B cell (primary cell): ENCODE measurements around the gene PCSK6. TPM values are rescaled to one million over a fixed set of nuclear protein-coding genes. Genes with fewer than 3 reads are reported as not detected.

Experiments used
- ATAC-seq: fragments of 200-7000 bp; cut with Tn5 transposase; one replicate; pipeline ENCODE4 v1.10.0; 2021; ENCODE audit warnings: low read depth, mild to moderate bottlenecking, moderate number of reproducible peaks, moderate library complexity
- CTCF ChIA-PET: fragments of 350-600 bp; sonication (Branson Sonifier 250); formaldehyde crosslinking; loops from one replicate; lab custom pipeline; 2021; ENCODE audit warnings: antibody characterized with exemption, inconsistent platforms; lab: Charles Lee
- POLR2A ChIA-PET: fragments of 350-600 bp; sonication (Branson Sonifier 250); formaldehyde crosslinking; loops from one replicate; lab custom pipeline; 2021; ENCODE audit warnings: antibody characterized with exemption; lab: Charles Lee
- DNase-seq: peaks from one replicate; pipeline ENCODE4 v3.0.0; 2013
- H2AFZ ChIP-seq: 2 replicates; pipeline ENCODE4 v1.6.1; 2012; ENCODE audit warnings: mild to moderate bottlenecking, low read depth, low read length; ENCODE audit not compliant: insufficient read depth, poor library complexity, severe bottlenecking
- H3K27ac ChIP-seq, 2 donors: 1 replicate in 1 of 2; 2 replicates in 1 of 2; pipeline ENCODE4 v1.5.1; 2012 to 2013; ENCODE audit warnings: low read length in 2 of 2, mild to moderate bottlenecking in 2 of 2, moderate library complexity in 1 of 2
- H3K27me3 ChIP-seq, 4 experiments: fragments of 200-600 bp in 1 of 4; sonication (generic) in 1 of 4; replicated peaks in 1 of 4; 1 replicate in 2 of 4; 2 replicates in 2 of 4; pipeline versions ENCODE4 v1.6.1 to v1.7.0; 2013 to 2016; ENCODE audit warnings: low read length in 3 of 4, mild to moderate bottlenecking in 2 of 4, mixed read lengths in 1 of 4, moderate library complexity in 1 of 4; ENCODE audit not compliant: insufficient read depth in 4 of 4, control insufficient read depth in 3 of 4; ENCODE audit errors: control extremely low read depth in 1 of 4
- H3K36me3 ChIP-seq, 2 experiments: replicated peaks in 1 of 2; 1 replicate in 1 of 2; 2 replicates in 1 of 2; pipeline versions ENCODE4 v1.6.1 to v1.7.1; 2013; ENCODE audit warnings: low read length in 1 of 2; ENCODE audit not compliant: insufficient read depth in 2 of 2, control insufficient read depth in 1 of 2; ENCODE audit errors: control extremely low read depth in 1 of 2, extremely low read depth in 1 of 2
- H3K4me1 ChIP-seq, 2 donors: fragments of 200-600 bp in 1 of 2; sonication (generic) in 1 of 2; 1 replicate in 1 of 2; 2 replicates in 1 of 2; pipeline versions ENCODE4 v1.5.1 to v1.6.1; 2013 to 2017; ENCODE audit warnings: low read length in 2 of 2; ENCODE audit not compliant: control insufficient read depth in 2 of 2, insufficient read depth in 2 of 2
- H3K4me2 ChIP-seq: replicated peaks from 2 replicates; pipeline ENCODE3; 2012; ENCODE audit warnings: mild to moderate bottlenecking, low read depth, low read length; ENCODE audit not compliant: poor library complexity, severe bottlenecking
- H3K4me3 ChIP-seq, 5 experiments: fragments of 200-600 bp in 1 of 5; sonication (generic) in 1 of 5; 1 replicate in 3 of 5; 2 replicates in 2 of 5; pipeline versions ENCODE4 v1.5.1 to v1.7.0; 2011 to 2016; ENCODE audit warnings: low read length in 4 of 5, mild to moderate bottlenecking in 4 of 5, low read depth in 2 of 5, control low read depth in 1 of 5, moderate library complexity in 1 of 5; ENCODE audit not compliant: insufficient read depth in 1 of 5; ENCODE audit errors: control extremely low read depth in 1 of 5, extremely low read depth in 1 of 5
- H3K79me2 ChIP-seq: fragments of 200-600 bp; sonication (generic); one replicate; pipeline ENCODE4 v1.6.0; 2016; ENCODE audit warnings: low read length; ENCODE audit not compliant: control insufficient read depth, insufficient read depth
- H3K9ac ChIP-seq: fragments of 200-600 bp; sonication (generic); 2 replicates; pipeline ENCODE4 v1.6.1; 2017; ENCODE audit warnings: mild to moderate bottlenecking, low read length, moderate library complexity
- H3K9me3 ChIP-seq, 3 donors: one replicate each; pipeline versions ENCODE4 v1.6.1 to v1.7.1; 2013; ENCODE audit warnings: low read length in 2 of 3; ENCODE audit not compliant: control insufficient read depth in 2 of 3, insufficient read depth in 1 of 3; ENCODE audit errors: control extremely low read depth in 1 of 3
- H4K20me1 ChIP-seq: 2 replicates; pipeline ENCODE4 v1.6.0; 2012; ENCODE audit warnings: mild to moderate bottlenecking, low read length; ENCODE audit not compliant: insufficient read depth, control insufficient read depth, poor library complexity, severe bottlenecking
- H3K27ac Mint-ChIP-seq: one replicate; pipeline ENCODE4 v1.8.0; 2021; ENCODE audit warnings: mixed read lengths
- H3K27me3 Mint-ChIP-seq: one replicate; pipeline ENCODE4 v1.8.0; 2021; ENCODE audit warnings: mixed read lengths
- H3K4me1 Mint-ChIP-seq: one replicate; pipeline ENCODE4 v1.8.0; 2021; ENCODE audit warnings: mixed read lengths
- H3K4me3 Mint-ChIP-seq: one replicate; pipeline ENCODE4 v1.8.0; 2021; ENCODE audit warnings: mixed read lengths
- H3K9me3 Mint-ChIP-seq: one replicate; pipeline ENCODE4 v1.8.0; 2022; ENCODE audit warnings: mixed read lengths; ENCODE audit not compliant: insufficient read depth
- EZH2 ChIP-seq: IDR thresholded peaks from 2 replicates; pipeline ENCODE4 v1.6.1; 2012; ENCODE audit warnings: borderline replicate concordance, low read depth, mild to moderate bottlenecking, moderate library complexity, low read length; ENCODE audit not compliant: insufficient read depth, poor library complexity, severe bottlenecking
- whole genome bisulfite sequencing: methylation state at CpG from one replicate; pipeline ENCODE4 v1.1.5; 2013; ENCODE audit warnings: missing lambda C conversion rate; ENCODE audit not compliant: insufficient coverage; 5-methylcytosine and 5-hydroxymethylcytosine counted together
- intact Hi-C: fragments of 100-400 bp; cut with micrococcal nuclease; formaldehyde crosslinking; loops from one replicate; pipeline ENCODE4 v1.10.0; 2022
- polyA plus RNA-seq: library from polyadenylated mRNA; depleted of rRNA; stranded (reverse); fragments of >200 nt; gene quantifications from 2 replicates; pipeline ENCODE4 v1.2.3, GENCODE V29; 2012
- total RNA-seq, 2 donors: library from RNA; stranded (reverse); fragments of 120-200 nt in 1 of 2; gene quantifications; 1 replicate in 1 of 2; 2 replicates in 1 of 2; pipeline versions ENCODE4 v1.2.3 to v1.2.4, GENCODE V29; 2013 to 2022
- TF ChIP-seq, protein P1 (sequence below): fragments of 200-600 bp; IDR thresholded peaks from one replicate; pipeline ENCODE4 v1.8.0; 2022; ENCODE audit warnings: antibody characterized with exemption, mild to moderate bottlenecking

Gene PCSK6
- total and polyA plus RNA-seq, 2 donors (not counting 1 experiment from before 2014, with no cell fraction given) = 0.66 to 1.6 TPM

DNA sequence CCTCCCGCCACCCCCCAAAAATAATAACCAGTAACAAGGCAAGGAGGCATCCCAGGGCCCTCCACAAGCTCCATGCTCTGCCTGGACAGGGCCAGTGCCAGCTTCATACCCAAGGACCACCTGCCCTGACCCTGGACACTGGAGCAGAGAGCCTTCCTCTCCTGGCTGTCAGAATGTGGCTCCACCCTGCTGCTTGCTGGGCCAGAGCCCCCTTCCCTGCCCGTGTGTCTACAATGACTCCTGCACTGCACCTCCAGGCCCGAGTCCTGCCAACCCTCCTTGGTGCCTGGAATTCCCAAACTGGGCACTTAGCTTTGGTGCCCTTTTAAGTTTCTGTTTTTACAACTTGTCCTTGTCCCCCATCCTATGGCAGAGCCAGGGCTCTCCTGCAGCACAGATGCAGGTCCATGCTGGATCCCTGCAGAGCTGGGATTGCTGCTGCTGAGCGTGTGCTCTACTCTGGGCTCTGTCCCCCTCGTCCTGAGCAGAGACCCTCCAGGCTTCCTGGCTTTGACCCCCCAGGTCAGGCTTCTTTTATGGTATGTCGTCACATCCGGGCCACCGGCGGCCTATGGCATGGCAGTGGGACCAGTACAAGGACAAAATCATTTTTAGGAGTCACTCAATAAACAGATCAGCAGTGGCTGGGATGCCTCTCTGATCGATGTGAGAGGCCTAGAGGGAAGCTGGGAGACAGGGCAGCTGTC, 183.0 kb downstream of the PCSK6 start:
- Mint-ChIP-seq H3K27me3 (no peaks in the 10 kb centered on the region), H3K9me3 (no peaks in the 10 kb centered on the region), H3K27ac (no peak overlapping the region), H3K4me1 (no peaks in the 10 kb centered on the region), H3K4me3 (no peak overlapping the region)
- H3K4me1 ChIP-seq = no peaks in the 10 kb centered on the region
- no peaks in the 10 kb centered on the region for H3K36me3 ChIP-seq
- ATAC-seq = no peak
- no peak for DNase-seq
- TF ChIP-seq EZH2 = no peak
- TF ChIP-seq, protein P1, sequence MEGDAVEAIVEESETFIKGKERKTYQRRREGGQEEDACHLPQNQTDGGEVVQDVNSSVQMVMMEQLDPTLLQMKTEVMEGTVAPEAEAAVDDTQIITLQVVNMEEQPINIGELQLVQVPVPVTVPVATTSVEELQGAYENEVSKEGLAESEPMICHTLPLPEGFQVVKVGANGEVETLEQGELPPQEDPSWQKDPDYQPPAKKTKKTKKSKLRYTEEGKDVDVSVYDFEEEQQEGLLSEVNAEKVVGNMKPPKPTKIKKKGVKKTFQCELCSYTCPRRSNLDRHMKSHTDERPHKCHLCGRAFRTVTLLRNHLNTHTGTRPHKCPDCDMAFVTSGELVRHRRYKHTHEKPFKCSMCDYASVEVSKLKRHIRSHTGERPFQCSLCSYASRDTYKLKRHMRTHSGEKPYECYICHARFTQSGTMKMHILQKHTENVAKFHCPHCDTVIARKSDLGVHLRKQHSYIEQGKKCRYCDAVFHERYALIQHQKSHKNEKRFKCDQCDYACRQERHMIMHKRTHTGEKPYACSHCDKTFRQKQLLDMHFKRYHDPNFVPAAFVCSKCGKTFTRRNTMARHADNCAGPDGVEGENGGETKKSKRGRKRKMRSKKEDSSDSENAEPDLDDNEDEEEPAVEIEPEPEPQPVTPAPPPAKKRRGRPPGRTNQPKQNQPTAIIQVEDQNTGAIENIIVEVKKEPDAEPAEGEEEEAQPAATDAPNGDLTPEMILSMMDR = no peak
- no peak overlapping the region for H3K4me3 ChIP-seq
- H3K9me3 ChIP-seq = no peaks in the 10 kb centered on the region
- intact Hi-C loops = no loop called here
- H4K20me1 ChIP-seq = no peaks in the 10 kb centered on the region
- H3K27me3 ChIP-seq = no peaks in the 10 kb centered on the region
- no peaks in the 10 kb centered on the region for H3K79me2 ChIP-seq
- no peak overlapping the region for H3K4me2 ChIP-seq
- CTCF ChIA-PET = interaction anchor here (0.7 to 2.2 kb wide), 3 partner anchors 17 to 406 kb away, joined by 3 to 5 read pairs (median 4); no protein-coding TSS in a partner anchor
- POLR2A ChIA-PET = no interaction called here
- H2AFZ ChIP-seq = no peak overlapping the region
- H3K27ac ChIP-seq = no peak overlapping the region
- H3K9ac ChIP-seq = no peak overlapping the region
- 90% methylated on average over 10 of the region's 10 CpGs for WGBS

DNA sequence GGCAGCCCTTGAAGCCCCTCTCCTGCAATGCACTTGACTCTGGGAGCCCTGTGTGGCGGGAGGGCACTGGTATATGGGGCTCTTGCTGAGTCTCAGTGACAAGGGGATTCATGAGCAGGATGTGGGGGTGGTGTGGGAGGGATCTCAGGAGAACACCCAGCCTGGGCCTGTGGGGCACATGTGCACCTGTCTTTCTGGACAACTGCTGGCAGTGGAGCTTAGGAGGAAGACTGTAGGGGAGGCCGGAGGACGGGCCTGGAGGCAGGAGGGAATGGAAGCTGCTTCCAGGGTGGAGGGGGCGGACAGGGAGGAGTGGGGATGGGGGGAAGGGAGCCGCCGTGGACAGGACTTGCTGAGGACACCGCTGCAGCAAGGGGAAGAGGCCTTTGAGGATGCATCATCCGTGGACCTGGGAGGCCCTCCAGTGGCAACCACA, 183.7 kb downstream of the PCSK6 start:
- H3K4me3 ChIP-seq = no peak overlapping the region
- intact Hi-C loops = no loop called here
- H3K4me3 Mint-ChIP-seq = no peak overlapping the region
- H3K27ac Mint-ChIP-seq = no peak overlapping the region
- no peak overlapping the region for H3K9ac ChIP-seq
- H3K79me2 ChIP-seq = no peaks in the 10 kb centered on the region
- H3K4me1 ChIP-seq = no peaks in the 10 kb centered on the region
- no peaks in the 10 kb centered on the region for H3K27me3 ChIP-seq
- H3K4me1 Mint-ChIP-seq = no peaks in the 10 kb centered on the region
- no peak overlapping the region for H3K4me2 ChIP-seq
- H3K27me3 Mint-ChIP-seq = no peaks in the 10 kb centered on the region
- DNase-seq = no peak
- no peaks in the 10 kb centered on the region for H3K9me3 Mint-ChIP-seq
- no peak overlapping the region for H3K27ac ChIP-seq
- H2AFZ ChIP-seq = no peak overlapping the region
- ChIA-PET CTCF (interaction anchor here (1.4 kb wide), 1 partner anchor 17 kb away, joined by 4 read pairs; no protein-coding TSS in a partner anchor), POLR2A (no interaction called here)
- ATAC-seq = no peak
- no peak for TF ChIP-seq EZH2
- TF ChIP-seq, protein P1 = no peak
- no peaks in the 10 kb centered on the region for H3K9me3 ChIP-seq
- H3K36me3 ChIP-seq = no peaks in the 10 kb centered on the region
- WGBS = 91% methylated on average over 8 of the region's 8 CpGs
- no peaks in the 10 kb centered on the region for H4K20me1 ChIP-seq
